ENCODE measurements around the gene GNAI3.

GNAI3 gene

GRCh38 chr1:109636201-109636952 lies 88.0 kb downstream of the GNAI3 start (continued):
- TF ChIP-seq ZNF654 (tag by site-specific recombination; IDR thresholded peaks at IDR 0.05; ENCODE audit: low read depth) (no peak), ZNF354C (tag by site-specific recombination; IDR thresholded peaks at IDR 0.05; ENCODE audit: borderline replicate concordance, low read depth) (no peak), KLF16 (tag by site-specific recombination; IDR thresholded peaks at IDR 0.05) (no peak)

GRCh38 chr1:109637446-109637845 lies 89.0 kb downstream of the GNAI3 start:
- no peaks in the 10 kb centered on the region for H3K36me3 ChIP-seq (ENCODE audit: control insufficient read depth in 2 of 2, insufficient read depth in 1 of 2, low read length in 2 of 2)
- H3K4me1 ChIP-seq (ENCODE audit: control insufficient read depth, insufficient read depth, low read length): no peaks in the 10 kb centered on the region
- ChIA-PET CTCF (interaction anchor here (0.7 to 11.3 kb wide), 9 partner anchors 12 to 762 kb away, joined by 3 to 345 read pairs (median 6); partner anchors contain the start of genes AHCYL1, GNAI3 and GPR61), POLR2A (no interaction called here)
- TF ChIP-seq ZNF174 (tag by site-specific recombination; IDR thresholded peaks at IDR 0.05): no peak
- TF ChIP-seq AEBP2 (tag by site-specific recombination; IDR thresholded peaks at IDR 0.05; ENCODE audit: borderline replicate concordance): no peak
- TF ChIP-seq ZNF23 (tag by site-specific recombination; IDR thresholded peaks at IDR 0.05; ENCODE audit: borderline replicate concordance): no peak
- TF ChIP-seq, protein P1, sequence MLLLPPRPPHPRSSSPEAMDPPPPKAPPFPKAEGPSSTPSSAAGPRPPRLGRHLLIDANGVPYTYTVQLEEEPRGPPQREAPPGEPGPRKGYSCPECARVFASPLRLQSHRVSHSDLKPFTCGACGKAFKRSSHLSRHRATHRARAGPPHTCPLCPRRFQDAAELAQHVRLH (tag by site-specific recombination; IDR thresholded peaks at IDR 0.05): no peak
- TF ChIP-seq ZBTB49 (tag by site-specific recombination; IDR thresholded peaks at IDR 0.05; ENCODE audit: low read depth): no peak
- no peak for TF ChIP-seq CTCF (tag by site-specific recombination; IDR thresholded peaks at IDR 0.05)
- TF ChIP-seq ZNF843 (tag by site-specific recombination; IDR thresholded peaks at IDR 0.05): no peak
- H3K27ac ChIP-seq (ENCODE audit: extremely low read depth, low read depth, low read length): no peak overlapping the region
- H3K4me3 ChIP-seq (ENCODE audit: low read depth, low read length): no peak overlapping the region
- no peaks in the 10 kb centered on the region for H3K9me3 ChIP-seq (ENCODE audit: control insufficient read depth, insufficient read depth, low read depth, low read length)

DNA sequence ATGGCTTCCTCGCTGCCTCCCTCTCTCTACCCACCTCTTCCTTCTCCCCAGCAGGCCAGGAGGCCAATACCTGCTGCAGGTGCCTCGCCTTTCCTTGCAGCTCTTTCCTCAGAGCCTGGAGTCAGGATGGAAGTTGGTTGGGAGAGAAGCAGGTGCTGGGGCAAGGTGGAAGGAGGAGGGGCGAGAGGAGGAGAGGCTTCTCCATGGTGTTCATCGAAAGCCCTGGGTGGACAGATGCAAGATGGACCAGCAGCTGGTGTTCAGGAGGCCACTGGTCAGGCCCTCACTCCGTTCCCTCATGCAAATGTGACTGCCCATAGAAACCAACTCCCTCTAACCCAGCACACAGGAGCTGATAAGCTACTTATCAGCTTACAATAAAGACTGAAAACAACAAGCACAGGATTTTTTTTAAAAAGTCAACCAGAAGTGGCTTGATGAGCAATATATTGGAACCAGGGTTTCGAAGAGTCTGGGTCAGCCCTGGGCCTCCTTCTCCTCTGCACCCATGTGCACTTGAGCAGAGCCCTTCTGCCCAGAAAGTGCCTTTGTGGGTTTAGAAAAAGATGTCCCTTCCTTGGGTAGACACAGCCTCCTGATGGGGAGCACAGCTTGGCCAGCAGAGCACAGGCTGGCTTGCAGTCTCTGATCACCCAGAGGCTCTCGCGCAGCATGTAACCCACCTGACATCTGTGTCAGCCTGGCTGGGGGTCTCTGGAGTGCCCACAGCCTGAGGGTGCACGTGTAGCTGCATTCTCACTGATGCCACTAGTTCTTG lies 90.8 kb downstream of the GNAI3 start:
- no peaks in the 10 kb centered on the region for H3K9me3 ChIP-seq (ENCODE audit: control insufficient read depth, insufficient read depth, low read depth, low read length)
- H3K27ac ChIP-seq (ENCODE audit: extremely low read depth, low read depth, low read length): no peak overlapping the region
- no peaks in the 10 kb centered on the region for H3K4me1 ChIP-seq (ENCODE audit: control insufficient read depth, insufficient read depth, low read length)
- no peak overlapping the region for H3K4me3 ChIP-seq (ENCODE audit: low read depth, low read length)
- ChIA-PET CTCF (interaction anchor here (0.6 to 11.3 kb wide), 38 partner anchors 10 to 412 kb away, joined by 3 to 345 read pairs (median 6); partner anchors contain the start of genes AHCYL1, GNAI3, GPR61 and GSTM2), POLR2A (interaction anchor here (0.6 to 2.9 kb wide), 4 partner anchors 90 to 346 kb away, joined by 6 to 44 read pairs (median 8); partner anchors contain the start of genes AHCYL1 and GNAI3)
- TF ChIP-seq TCF7L2 (IDR thresholded peaks at IDR 0.05; ENCODE audit: borderline replicate concordance, low read depth, low read length): no peak
- H3K36me3 ChIP-seq (ENCODE audit: control insufficient read depth in 2 of 2, insufficient read depth in 1 of 2, low read length in 2 of 2): no peaks in the 10 kb centered on the region
